HG03045 (cell line): ENCODE results near the gene HECTD2.
"Not testable (repeated sequence)": the region's sequence is repeated elsewhere in the genome, so short reads cannot be mapped to it uniquely, and the experiment has no call there.

Experiments
- ATAC-seq: cut with Tn5 transposase; IDR thresholded peaks from one replicate; pipeline ENCODE4 v1.9.1; 2021; ENCODE audit warnings: mild to moderate bottlenecking, moderate library complexity; ENCODE audit not compliant: unreplicated experiment

The HECTD2 gene

DNA sequence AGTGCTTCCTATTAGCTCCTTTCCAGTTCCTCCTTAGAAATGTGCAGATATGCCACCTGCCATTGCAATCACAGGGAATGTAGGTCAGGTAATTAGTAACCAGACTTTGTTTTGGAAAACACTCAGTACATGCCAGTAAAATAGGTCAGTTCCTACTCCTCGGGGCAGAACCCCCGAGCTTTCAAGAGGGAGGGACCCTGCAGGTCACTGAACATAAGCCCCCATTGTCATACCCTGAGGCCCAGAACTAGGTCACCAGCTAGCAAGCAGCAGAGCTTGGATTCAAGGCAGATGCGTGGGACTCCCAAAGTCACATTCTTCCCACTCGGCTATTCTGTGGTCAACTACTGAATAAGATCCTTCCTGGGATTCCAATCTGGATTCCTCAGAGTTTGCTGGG lies 117.9 kb downstream of the HECTD2 start:
- no peak for ATAC-seq

GRCh38 chr10:91528768-91529167 lies 118.6 kb downstream of the HECTD2 start:
- ATAC-seq: no peak

- ATAC-seq: not testable (repeated sequence)
Measured at GRCh38 chr10:91534789-91535188, 124.6 kb downstream of the HECTD2 start.

- ATAC-seq: no peak
Measured at GRCh38 chr10:91536111-91536510, 126.0 kb downstream of the HECTD2 start.

DNA sequence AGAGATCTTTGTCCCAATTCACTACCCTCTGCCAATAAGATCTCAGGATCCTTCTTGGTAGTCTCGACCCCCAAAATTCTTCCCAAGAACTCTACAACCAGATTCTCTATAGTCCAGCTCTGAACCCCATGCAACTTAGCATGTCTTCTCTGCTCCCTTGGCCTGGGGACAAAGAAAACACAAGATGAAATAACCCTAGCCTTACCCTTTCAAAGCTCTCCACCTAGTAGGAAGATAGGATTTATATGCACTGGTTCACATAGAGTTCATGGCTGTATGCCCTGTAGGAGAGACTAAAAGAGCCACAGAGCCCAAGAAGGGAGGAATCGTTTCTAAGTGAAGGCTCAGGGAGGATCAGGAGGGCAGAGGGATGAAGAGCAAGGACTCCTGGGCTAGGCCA lies 126.6 kb downstream of the HECTD2 start:
- ATAC-seq: no peak

GRCh38 chr10:91537614-91538383 lies 127.7 kb downstream of the HECTD2 start:
- ATAC-seq: no peak

GRCh38 chr10:91539930-91540329 lies 129.8 kb downstream of the HECTD2 start:
- no peak for ATAC-seq

DNA sequence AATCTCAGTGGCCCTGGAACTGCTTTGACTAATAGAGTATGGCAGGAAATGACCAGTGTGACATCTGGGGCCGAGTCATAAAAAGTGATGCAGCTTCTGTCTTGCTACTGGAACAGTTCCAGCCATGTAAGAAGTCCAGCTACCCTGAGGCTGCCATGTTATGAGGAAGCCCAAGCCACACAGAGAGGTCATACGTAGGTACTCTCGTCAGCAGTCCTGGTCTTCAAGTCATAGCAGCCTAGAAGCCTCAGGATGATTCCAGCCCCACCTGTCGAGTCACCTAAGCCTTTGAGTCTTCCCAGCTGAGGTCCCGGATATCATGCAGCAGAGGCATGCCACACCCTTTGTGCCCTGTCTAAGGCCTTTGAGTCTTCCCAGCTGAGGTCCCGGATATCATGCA lies 130.6 kb downstream of the HECTD2 start:
- ATAC-seq: no peak

DNA sequence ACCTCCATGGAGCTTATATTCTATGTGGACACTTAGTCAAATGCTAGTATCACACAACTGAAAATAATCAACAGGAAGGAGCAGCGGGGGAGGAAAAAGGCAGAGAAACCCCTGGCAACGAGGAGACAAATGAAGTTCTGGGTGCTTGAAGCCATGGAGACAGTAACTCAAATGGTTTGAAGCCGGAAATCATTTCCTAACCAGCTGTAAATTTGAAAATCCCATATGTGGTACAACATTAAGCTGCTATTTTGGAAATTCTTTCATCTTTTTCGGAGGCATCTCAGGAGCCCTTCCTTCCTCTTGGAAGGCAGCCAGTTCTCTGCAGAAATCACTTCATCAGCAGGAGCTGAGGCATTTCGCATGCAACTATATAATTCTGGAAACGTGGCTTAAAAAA lies 131.3 kb downstream of the HECTD2 start:
- no peak for ATAC-seq

- no peak for ATAC-seq
Measured at GRCh38 chr10:91545384-91545783, 135.2 kb downstream of the HECTD2 start.

DNA sequence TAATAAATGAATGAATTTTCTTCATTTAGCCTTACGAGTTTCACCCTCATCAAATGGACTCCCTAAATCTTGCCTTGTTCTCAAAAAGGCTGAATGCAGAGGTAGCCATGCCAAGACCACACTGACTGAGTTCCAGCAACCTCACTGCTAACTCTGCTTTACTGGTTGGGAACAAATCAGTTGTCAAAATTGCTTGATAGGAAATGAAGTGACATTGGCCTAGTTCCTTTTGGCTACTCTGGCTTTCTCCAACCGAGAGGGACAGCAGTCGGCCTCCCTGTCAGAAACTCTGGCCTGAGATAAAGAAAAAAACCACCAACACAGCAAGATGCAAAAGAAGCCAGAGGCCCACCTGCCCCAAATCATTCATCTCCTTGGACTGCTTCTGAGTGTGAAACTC lies 135.7 kb downstream of the HECTD2 start:
- ATAC-seq: no peak

DNA sequence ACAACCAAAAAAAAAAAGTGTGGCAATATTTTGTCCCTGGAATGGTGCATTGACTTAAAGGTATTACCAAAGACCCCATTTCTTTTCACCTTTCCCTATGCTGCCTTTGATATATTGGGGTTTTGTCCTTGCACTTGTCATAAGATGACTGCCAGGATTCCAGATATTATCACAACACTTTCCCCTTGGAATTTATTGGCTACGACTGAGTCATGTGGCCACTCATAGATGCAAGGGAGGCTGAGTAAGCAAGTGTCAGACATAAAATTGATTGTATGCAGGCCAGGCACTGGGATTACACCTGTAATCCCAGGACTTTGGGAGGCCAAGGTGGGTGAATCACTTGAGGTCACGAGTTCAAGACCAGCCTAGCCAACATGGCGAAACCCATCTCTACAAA lies 139.1 kb downstream of the HECTD2 start:
- ATAC-seq: no peak

GRCh38 chr10:91550021-91550420 lies 139.9 kb downstream of the HECTD2 start:
- ATAC-seq: no peak

GRCh38 chr10:91551856-91552255 lies 141.7 kb downstream of the HECTD2 start:
- ATAC-seq: no peak

- no peak for ATAC-seq
Measured at GRCh38 chr10:91552274-91553095, 142.3 kb downstream of the HECTD2 start.

GRCh38 chr10:91555455-91555854 lies 145.3 kb downstream of the HECTD2 start:
- ATAC-seq: no peak

DNA sequence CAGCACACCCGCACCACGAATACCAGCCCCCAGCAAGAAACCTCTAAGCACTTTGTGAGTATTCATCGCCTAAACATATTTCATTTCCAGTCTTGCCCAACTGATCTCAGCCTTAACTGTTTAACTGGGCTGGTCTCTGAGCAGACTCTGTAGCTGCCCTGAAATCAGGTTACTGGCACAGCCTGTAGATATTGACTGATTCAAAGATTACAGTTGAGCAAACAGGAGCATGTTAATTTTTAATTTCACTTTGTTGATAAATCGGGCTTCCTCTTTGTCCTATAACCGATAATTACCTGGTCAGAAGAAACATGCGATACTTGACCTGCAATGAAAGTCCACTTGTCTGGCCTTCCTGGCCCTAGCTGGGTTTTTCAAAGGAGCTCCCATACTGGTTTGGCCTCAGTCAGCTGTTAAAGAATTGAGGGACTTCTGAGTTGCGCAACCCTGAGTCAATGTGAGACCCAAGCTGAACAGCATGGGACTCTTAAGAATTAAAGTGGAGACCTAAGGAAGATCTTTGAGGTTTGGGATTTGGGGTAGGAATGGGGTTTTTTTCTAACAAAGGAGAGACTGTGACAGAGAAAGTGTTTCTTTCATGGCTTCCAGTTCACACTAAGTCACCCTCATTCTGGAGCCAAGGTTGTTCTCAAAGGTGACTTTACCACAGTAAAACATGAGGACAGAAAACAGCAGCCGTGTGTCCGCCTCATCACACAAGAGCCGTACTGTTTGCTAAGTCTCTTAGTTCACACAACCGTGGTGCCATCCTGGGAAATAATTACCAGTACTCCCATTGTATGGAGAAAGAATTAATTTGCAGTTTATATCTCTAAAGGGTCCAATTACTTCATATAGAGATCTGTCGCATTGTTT lies 146.8 kb downstream of the HECTD2 start:
- no peak for ATAC-seq

- no peak for ATAC-seq
Measured at GRCh38 chr10:91557651-91558111, 147.5 kb downstream of the HECTD2 start.

GRCh38 chr10:91558473-91558872 lies 148.3 kb downstream of the HECTD2 start:
- ATAC-seq: no peak

DNA sequence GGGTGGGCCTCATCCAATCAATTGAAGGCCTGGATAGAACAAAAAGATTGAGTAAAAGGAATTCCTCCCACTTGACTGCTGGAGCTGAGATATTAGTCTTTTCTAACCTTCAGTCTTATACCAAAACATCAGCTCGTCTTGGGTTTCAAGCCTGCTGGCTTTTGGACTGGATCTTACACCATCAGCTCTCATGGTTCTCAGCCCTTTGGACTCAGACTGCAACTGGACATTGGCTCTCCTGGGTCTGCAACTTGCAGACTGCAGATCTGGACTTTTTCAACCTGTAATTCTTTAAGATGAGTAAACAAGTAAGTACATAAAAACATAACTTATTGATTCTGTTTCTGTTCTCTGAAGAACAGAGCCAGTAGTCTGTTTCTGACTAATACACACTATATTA lies 149.0 kb downstream of the HECTD2 start:
- no peak for ATAC-seq

DNA sequence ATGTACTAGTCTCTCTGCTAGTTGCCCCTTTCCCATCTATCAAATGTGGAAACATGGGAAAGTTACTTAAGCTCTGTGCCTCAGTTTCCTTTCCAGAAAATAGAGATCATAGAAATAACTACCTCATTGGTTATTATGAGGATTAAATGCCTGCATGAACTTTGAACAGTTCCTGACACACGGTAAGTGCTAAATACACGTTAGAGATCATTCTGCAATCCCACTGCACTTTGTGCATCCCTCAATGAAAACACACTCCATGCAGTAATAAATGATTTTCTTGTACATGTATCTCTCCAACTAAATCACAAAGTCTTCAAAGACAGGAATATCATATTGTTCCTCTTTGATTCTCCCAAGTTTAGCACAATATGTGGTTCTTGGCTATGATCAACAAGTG lies 149.6 kb downstream of the HECTD2 start:
- ATAC-seq: no peak
